Astrocyte of the spinal cord (primary cell): ENCODE data around the gene TUBGCP5.

Source experiments
- DNase-seq: peaks from one replicate; pipeline ENCODE4 v3.0.0; 2011; ENCODE audit warnings: low read depth, low spot score
- H3K4me3 ChIP-seq: 2 replicates; pipeline ENCODE4 v1.5.1; 2011; ENCODE audit warnings: low read depth, mild to moderate bottlenecking, low read length, moderate library complexity
- CTCF ChIP-seq: IDR thresholded peaks from 2 replicates; pipeline ENCODE4 v1.5.1; 2012; ENCODE audit warnings: low read depth, mild to moderate bottlenecking, low read length, inconsistent platforms
- in situ Hi-C: cut with HindIII; loops from 2 replicates; pipeline ENCODE4 v1.10.0; 2017; ENCODE audit warnings: low sequenced_read_pairs

TUBGCP5 gene

GRCh38 chr15:22978691-22979237, 60.6 kb downstream of the TUBGCP5 start:
- no peak for TF ChIP-seq CTCF
- in situ Hi-C loops: no loop called here
- DNase-seq: no peak
- peak overlapping the region; percentile 83 for H3K4me3 ChIP-seq

- no peak for TF ChIP-seq CTCF
- in situ Hi-C loops: no loop called here
- DNase-seq: no peak
- no peak overlapping the region for H3K4me3 ChIP-seq
Observed at GRCh38 chr15:22974745-22975144, 64.6 kb downstream of the TUBGCP5 start.

GRCh38 chr15:22973987-22974386, 65.4 kb downstream of the TUBGCP5 start:
- DNase-seq: no peak
- in situ Hi-C loops: no loop called here
- no peak for TF ChIP-seq CTCF
- no peak overlapping the region for H3K4me3 ChIP-seq

- in situ Hi-C loops: no loop called here
- no peak overlapping the region for H3K4me3 ChIP-seq
- DNase-seq: no peak
- no peak for TF ChIP-seq CTCF
Observed at GRCh38 chr15:22973286-22973685, 66.1 kb downstream of the TUBGCP5 start.

- no peak overlapping the region for H3K4me3 ChIP-seq
- DNase-seq: no peak
- in situ Hi-C loops: no loop called here
- TF ChIP-seq CTCF: no peak
Observed at GRCh38 chr15:22969489-22969888, 69.9 kb downstream of the TUBGCP5 start.

GRCh38 chr15:22968366-22968765, 71.0 kb downstream of the TUBGCP5 start:
- in situ Hi-C loops: no loop called here
- no peak for TF ChIP-seq CTCF
- H3K4me3 ChIP-seq: no peak overlapping the region
- DNase-seq: peak; percentile 94
